GM23338 (cell line): ENCODE measurements around the gene DTD2. TPM values are rescaled to one million over a fixed set of nuclear protein-coding genes. Genes with fewer than 3 reads are reported as not detected.

Source experiments
- ATAC-seq: fragments of 200-7000 bp; cut with Tn5 transposase; 3 replicates; pipeline ENCODE4 v1.9.1; 2020
- DNase-seq: peaks from one replicate; pipeline ENCODE4 v3.0.0-alpha.2; 2015; ENCODE audit warnings: low spot score
- H2AFZ ChIP-seq: fragments of 200-600 bp; sonication (generic); 2 replicates; pipeline ENCODE4 v1.8.0; 2016; ENCODE audit warnings: antibody characterized with exemption, mild to moderate bottlenecking, moderate library complexity
- H3F3A ChIP-seq: fragments of 200-600 bp; sonication (generic); replicated peaks from 2 replicates; pipeline ENCODE4 v1.8.0; 2017; ENCODE audit warnings: antibody characterized with exemption, mixed run types, low read depth
- H3K27ac ChIP-seq: fragments of 200-600 bp; sonication (generic); 2 replicates; pipeline ENCODE4 v1.6.1; 2016; ENCODE audit warnings: low read depth
- H3K27me3 ChIP-seq: fragments of 200-600 bp; sonication (generic); 2 replicates; pipeline ENCODE4 v1.8.0; 2016; ENCODE audit warnings: mild to moderate bottlenecking, mixed run types, moderate library complexity; ENCODE audit not compliant: insufficient read depth
- H3K36me3 ChIP-seq: fragments of 200-600 bp; sonication (generic); 2 replicates; pipeline ENCODE4 v1.8.0; 2016; ENCODE audit warnings: mild to moderate bottlenecking; ENCODE audit not compliant: insufficient read depth
- H3K4me1 ChIP-seq: fragments of 200-600 bp; sonication (generic); 2 replicates; pipeline ENCODE4 v1.8.0; 2016; ENCODE audit warnings: mild to moderate bottlenecking, moderate library complexity; ENCODE audit not compliant: insufficient read depth
- H3K4me2 ChIP-seq: fragments of 200-600 bp; sonication (generic); 2 replicates; pipeline ENCODE4 v1.7.1; 2017; ENCODE audit warnings: mixed run types
- H3K4me3 ChIP-seq: fragments of 200-600 bp; sonication (generic); 2 replicates; pipeline ENCODE4 v1.6.1; 2016; ENCODE audit warnings: mixed run types
- H3K79me2 ChIP-seq: fragments of 200-600 bp; sonication (generic); replicated peaks from 2 replicates; pipeline ENCODE4 v1.8.0; 2017; ENCODE audit warnings: mild to moderate bottlenecking; ENCODE audit not compliant: insufficient read depth
- H3K9me2 ChIP-seq: fragments of 200-600 bp; sonication (generic); 2 replicates; pipeline ENCODE4 v1.8.0; 2017; ENCODE audit not compliant: insufficient read depth
- H4K20me1 ChIP-seq: fragments of 200-600 bp; sonication (generic); replicated peaks from 2 replicates; pipeline ENCODE4 v1.8.0; 2017; ENCODE audit warnings: mild to moderate bottlenecking; ENCODE audit not compliant: insufficient read depth
- H3K27ac Mint-ChIP-seq: 2 replicates; pipeline ENCODE4 v1.8.0; 2020; ENCODE audit warnings: inconsistent platforms, mild to moderate bottlenecking, moderate library complexity, mixed read lengths
- H3K27me3 Mint-ChIP-seq: 3 replicates; pipeline ENCODE4 v1.8.0; 2022; ENCODE audit warnings: low read depth, mild to moderate bottlenecking, moderate library complexity, mixed read lengths, inconsistent platforms; ENCODE audit not compliant: insufficient read depth, poor library complexity
- H3K36me3 Mint-ChIP-seq: 3 replicates; pipeline ENCODE4 v1.8.0; 2021; ENCODE audit warnings: low read depth, mild to moderate bottlenecking, inconsistent platforms, moderate library complexity, mixed read lengths
- H3K4me1 Mint-ChIP-seq: 3 replicates; pipeline ENCODE4 v1.8.0; 2020; ENCODE audit warnings: mild to moderate bottlenecking, inconsistent platforms, mixed read lengths
- H3K4me3 Mint-ChIP-seq: 3 replicates; pipeline ENCODE4 v1.8.0; 2021; ENCODE audit warnings: moderate library complexity, mild to moderate bottlenecking, inconsistent platforms, mixed read lengths
- H3K9me3 Mint-ChIP-seq: 3 replicates; pipeline ENCODE4 v1.8.0; 2020; ENCODE audit warnings: moderate library complexity, mild to moderate bottlenecking, inconsistent platforms, mixed read lengths
- CREB1 ChIP-seq: fragments of 250-450 bp; sonication (Bioruptor Pico); IDR thresholded peaks from 2 replicates; pipeline ENCODE4 v1.5.0; 2020; ENCODE audit warnings: low read depth, mild to moderate bottlenecking, moderate library complexity
- EZH2 ChIP-seq: fragments of 200-600 bp; sonication (generic); IDR thresholded peaks from one replicate; pipeline ENCODE4 v1.8.0; 2017; ENCODE audit warnings: antibody characterized with exemption, mild to moderate bottlenecking, low read depth; ENCODE audit not compliant: unreplicated experiment
- EZH2phosphoT487 ChIP-seq: fragments of 200-600 bp; sonication (generic); IDR thresholded peaks from one replicate; pipeline ENCODE4 v1.8.1; 2018; ENCODE audit warnings: antibody characterized with exemption; ENCODE audit not compliant: unreplicated experiment
- JUNB ChIP-seq: IDR thresholded peaks from one replicate; pipeline ENCODE4 v1.6.1; 2016; ENCODE audit warnings: antibody characterized with exemption; ENCODE audit not compliant: unreplicated experiment
- NANOG ChIP-seq: IDR thresholded peaks from 2 replicates; pipeline ENCODE4 v1.6.1; 2016; ENCODE audit warnings: antibody characterized with exemption, borderline replicate concordance
- POLR2AphosphoS5 ChIP-seq: IDR thresholded peaks from 2 replicates; pipeline ENCODE4 v1.6.1; 2016; ENCODE audit warnings: antibody characterized with exemption, low read depth
- ZNF331 ChIP-seq: fragments of 250-450 bp; sonication (Bioruptor Pico); IDR thresholded peaks from 2 replicates; pipeline ENCODE4 v1.5.0; 2020; ENCODE audit warnings: low read depth, mild to moderate bottlenecking, moderate library complexity
- polyA plus RNA-seq: library from polyadenylated mRNA; unstranded; fragments of >200 nt; fragmentation: Nextera tagmentation; extraction: Ambion mirVana; gene quantifications from 2 replicates; pipeline ENCODE4 v1.2.1, GENCODE V29; 2016
- total RNA-seq: library from RNA; depleted of rRNA; stranded (reverse); fragments of >200 nt; shearing (Covaris generic); gene quantifications from 2 replicates; pipeline ENCODE4 v1.2.3, GENCODE V29; 2014
- TF ChIP-seq, protein P1 (sequence below): IDR thresholded peaks from 2 replicates; pipeline ENCODE4 v1.6.1; 2016; ENCODE audit warnings: antibody characterized with exemption
- TF ChIP-seq, protein P2 (sequence below): fragments of 250-450 bp; sonication (Bioruptor Pico); IDR thresholded peaks from 2 replicates; pipeline ENCODE4 v1.5.0; 2020; ENCODE audit warnings: mild to moderate bottlenecking, moderate library complexity
- TF ChIP-seq, protein P3 (sequence below): IDR thresholded peaks from one replicate; pipeline ENCODE4 v1.6.1; 2018; ENCODE audit warnings: antibody characterized with exemption; ENCODE audit not compliant: unreplicated experiment
- TF ChIP-seq, protein P4 (sequence below), 2 experiments: fragments of 200-600 bp in 1 of 2; sonication (generic) in 1 of 2; conservative IDR thresholded peaks; 2 replicates each; pipeline versions ENCODE4 v1.5.1 to v1.6.1; 2016 to 2017; ENCODE audit warnings: antibody characterized with exemption in 2 of 2, low read depth in 2 of 2, mild to moderate bottlenecking in 2 of 2, moderate library complexity in 1 of 2

The DTD2 gene
- total and polyA plus RNA-seq, 2 experiments from 2014 or later, result 6.3 to 37.5 TPM

DNA sequence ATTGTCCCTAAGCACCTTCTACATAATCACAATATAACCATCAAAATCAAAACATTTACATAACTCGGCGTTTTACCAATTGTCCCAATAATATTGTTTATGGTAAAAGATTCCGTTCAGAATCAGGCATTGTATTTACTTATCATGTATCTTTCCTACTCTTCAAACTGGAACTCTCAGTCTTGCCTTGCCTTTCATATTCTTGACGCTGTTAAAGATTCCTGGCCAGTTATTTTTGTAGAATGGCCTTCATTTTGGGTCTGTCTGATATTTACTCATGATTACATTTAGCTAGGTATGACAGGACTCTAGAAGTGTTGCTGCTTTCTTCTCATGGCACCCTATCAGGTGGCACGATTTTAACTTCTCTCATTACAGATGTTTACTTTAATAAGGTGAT, 36.1 kb downstream of the DTD2 start:
- Histone ChIP-seq H3K27me3 (no peaks in the 10 kb centered on the region), H3K4me1 (0 out of 2 replicates have a peak, but pooled peaks cover 14% of the 10 kb centered on the region), H3K36me3 (no peaks in the 10 kb centered on the region), H3F3A (no peaks in the 10 kb centered on the region), H2AFZ (peak overlapping the region; percentile 95; the same call in 1 of the 2 replicates), H3K9me2 (no peaks in the 10 kb centered on the region), H3K79me2 (peaks cover 32% of the 10 kb centered on the region), H3K27ac (no peak overlapping the region), H3K4me2 (no peak overlapping the region), H4K20me1 (no peaks in the 10 kb centered on the region), H3K4me3 (no peak overlapping the region)
- no peak for DNase-seq
- peak overlapping the region; percentile 93 for H3K4me3 Mint-ChIP-seq
- peak overlapping the region; percentile 95; the same call in 1 of the 2 replicates for H3K27ac Mint-ChIP-seq
- no peak for ATAC-seq
- H3K36me3 Mint-ChIP-seq, result no peaks in the 10 kb centered on the region
- TF ChIP-seq ZNF331 (CRISPR knock-in tag) (no peak), POLR2AphosphoS5 (no peak), EZH2phosphoT487 (no peak), CREB1 (no peak), JUNB (no peak), NANOG (no peak), EZH2 (no peak)
- TF ChIP-seq, protein P1, sequence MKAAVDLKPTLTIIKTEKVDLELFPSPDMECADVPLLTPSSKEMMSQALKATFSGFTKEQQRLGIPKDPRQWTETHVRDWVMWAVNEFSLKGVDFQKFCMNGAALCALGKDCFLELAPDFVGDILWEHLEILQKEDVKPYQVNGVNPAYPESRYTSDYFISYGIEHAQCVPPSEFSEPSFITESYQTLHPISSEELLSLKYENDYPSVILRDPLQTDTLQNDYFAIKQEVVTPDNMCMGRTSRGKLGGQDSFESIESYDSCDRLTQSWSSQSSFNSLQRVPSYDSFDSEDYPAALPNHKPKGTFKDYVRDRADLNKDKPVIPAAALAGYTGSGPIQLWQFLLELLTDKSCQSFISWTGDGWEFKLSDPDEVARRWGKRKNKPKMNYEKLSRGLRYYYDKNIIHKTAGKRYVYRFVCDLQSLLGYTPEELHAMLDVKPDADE, result no peak
- TF ChIP-seq, protein P2, sequence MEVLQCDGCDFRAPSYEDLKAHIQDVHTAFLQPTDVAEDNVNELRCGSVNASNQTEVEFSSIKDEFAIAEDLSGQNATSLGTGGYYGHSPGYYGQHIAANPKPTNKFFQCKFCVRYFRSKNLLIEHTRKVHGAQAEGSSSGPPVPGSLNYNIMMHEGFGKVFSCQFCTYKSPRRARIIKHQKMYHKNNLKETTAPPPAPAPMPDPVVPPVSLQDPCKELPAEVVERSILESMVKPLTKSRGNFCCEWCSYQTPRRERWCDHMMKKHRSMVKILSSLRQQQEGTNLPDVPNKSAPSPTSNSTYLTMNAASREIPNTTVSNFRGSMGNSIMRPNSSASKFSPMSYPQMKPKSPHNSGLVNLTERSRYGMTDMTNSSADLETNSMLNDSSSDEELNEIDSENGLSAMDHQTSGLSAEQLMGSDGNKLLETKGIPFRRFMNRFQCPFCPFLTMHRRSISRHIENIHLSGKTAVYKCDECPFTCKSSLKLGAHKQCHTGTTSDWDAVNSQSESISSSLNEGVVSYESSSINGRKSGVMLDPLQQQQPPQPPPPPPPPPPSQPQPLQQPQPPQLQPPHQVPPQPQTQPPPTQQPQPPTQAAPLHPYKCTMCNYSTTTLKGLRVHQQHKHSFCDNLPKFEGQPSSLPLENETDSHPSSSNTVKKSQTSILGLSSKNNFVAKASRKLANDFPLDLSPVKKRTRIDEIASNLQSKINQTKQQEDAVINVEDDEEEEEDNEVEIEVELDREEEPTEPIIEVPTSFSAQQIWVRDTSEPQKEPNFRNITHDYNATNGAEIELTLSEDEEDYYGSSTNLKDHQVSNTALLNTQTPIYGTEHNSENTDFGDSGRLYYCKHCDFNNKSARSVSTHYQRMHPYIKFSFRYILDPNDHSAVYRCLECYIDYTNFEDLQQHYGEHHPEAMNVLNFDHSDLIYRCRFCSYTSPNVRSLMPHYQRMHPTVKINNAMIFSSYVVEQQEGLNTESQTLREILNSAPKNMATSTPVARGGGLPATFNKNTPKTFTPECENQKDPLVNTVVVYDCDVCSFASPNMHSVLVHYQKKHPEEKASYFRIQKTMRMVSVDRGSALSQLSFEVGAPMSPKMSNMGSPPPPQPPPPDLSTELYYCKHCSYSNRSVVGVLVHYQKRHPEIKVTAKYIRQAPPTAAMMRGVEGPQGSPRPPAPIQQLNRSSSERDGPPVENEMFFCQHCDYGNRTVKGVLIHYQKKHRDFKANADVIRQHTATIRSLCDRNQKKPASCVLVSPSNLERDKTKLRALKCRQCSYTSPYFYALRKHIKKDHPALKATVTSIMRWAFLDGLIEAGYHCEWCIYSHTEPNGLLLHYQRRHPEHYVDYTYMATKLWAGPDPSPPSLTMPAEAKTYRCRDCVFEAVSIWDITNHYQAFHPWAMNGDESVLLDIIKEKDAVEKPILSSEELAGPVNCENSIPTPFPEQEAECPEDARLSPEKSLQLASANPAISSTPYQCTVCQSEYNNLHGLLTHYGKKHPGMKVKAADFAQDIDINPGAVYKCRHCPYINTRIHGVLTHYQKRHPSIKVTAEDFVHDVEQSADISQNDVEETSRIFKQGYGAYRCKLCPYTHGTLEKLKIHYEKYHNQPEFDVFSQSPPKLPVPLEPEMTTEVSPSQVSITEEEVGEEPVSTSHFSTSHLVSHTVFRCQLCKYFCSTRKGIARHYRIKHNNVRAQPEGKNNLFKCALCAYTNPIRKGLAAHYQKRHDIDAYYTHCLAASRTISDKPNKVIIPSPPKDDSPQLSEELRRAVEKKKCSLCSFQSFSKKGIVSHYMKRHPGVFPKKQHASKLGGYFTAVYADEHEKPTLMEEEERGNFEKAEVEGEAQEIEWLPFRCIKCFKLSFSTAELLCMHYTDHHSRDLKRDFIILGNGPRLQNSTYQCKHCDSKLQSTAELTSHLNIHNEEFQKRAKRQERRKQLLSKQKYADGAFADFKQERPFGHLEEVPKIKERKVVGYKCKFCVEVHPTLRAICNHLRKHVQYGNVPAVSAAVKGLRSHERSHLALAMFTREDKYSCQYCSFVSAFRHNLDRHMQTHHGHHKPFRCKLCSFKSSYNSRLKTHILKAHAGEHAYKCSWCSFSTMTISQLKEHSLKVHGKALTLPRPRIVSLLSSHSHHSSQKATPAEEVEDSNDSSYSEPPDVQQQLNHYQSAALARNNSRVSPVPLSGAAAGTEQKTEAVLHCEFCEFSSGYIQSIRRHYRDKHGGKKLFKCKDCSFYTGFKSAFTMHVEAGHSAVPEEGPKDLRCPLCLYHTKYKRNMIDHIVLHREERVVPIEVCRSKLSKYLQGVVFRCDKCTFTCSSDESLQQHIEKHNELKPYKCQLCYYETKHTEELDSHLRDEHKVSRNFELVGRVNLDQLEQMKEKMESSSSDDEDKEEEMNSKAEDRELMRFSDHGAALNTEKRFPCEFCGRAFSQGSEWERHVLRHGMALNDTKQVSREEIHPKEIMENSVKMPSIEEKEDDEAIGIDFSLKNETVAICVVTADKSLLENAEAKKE (CRISPR knock-in tag), result no peak
- TF ChIP-seq, protein P3, sequence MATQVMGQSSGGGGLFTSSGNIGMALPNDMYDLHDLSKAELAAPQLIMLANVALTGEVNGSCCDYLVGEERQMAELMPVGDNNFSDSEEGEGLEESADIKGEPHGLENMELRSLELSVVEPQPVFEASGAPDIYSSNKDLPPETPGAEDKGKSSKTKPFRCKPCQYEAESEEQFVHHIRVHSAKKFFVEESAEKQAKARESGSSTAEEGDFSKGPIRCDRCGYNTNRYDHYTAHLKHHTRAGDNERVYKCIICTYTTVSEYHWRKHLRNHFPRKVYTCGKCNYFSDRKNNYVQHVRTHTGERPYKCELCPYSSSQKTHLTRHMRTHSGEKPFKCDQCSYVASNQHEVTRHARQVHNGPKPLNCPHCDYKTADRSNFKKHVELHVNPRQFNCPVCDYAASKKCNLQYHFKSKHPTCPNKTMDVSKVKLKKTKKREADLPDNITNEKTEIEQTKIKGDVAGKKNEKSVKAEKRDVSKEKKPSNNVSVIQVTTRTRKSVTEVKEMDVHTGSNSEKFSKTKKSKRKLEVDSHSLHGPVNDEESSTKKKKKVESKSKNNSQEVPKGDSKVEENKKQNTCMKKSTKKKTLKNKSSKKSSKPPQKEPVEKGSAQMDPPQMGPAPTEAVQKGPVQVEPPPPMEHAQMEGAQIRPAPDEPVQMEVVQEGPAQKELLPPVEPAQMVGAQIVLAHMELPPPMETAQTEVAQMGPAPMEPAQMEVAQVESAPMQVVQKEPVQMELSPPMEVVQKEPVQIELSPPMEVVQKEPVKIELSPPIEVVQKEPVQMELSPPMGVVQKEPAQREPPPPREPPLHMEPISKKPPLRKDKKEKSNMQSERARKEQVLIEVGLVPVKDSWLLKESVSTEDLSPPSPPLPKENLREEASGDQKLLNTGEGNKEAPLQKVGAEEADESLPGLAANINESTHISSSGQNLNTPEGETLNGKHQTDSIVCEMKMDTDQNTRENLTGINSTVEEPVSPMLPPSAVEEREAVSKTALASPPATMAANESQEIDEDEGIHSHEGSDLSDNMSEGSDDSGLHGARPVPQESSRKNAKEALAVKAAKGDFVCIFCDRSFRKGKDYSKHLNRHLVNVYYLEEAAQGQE, result no peak
- TF ChIP-seq, protein P4, sequence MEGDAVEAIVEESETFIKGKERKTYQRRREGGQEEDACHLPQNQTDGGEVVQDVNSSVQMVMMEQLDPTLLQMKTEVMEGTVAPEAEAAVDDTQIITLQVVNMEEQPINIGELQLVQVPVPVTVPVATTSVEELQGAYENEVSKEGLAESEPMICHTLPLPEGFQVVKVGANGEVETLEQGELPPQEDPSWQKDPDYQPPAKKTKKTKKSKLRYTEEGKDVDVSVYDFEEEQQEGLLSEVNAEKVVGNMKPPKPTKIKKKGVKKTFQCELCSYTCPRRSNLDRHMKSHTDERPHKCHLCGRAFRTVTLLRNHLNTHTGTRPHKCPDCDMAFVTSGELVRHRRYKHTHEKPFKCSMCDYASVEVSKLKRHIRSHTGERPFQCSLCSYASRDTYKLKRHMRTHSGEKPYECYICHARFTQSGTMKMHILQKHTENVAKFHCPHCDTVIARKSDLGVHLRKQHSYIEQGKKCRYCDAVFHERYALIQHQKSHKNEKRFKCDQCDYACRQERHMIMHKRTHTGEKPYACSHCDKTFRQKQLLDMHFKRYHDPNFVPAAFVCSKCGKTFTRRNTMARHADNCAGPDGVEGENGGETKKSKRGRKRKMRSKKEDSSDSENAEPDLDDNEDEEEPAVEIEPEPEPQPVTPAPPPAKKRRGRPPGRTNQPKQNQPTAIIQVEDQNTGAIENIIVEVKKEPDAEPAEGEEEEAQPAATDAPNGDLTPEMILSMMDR (conservative IDR thresholded peaks at IDR 0.05; ENCODE audit: low read depth in 2 of 2), result no peak
- peaks cover 16% of the 10 kb centered on the region for H3K4me1 Mint-ChIP-seq
- H3K9me3 Mint-ChIP-seq, result no peaks in the 10 kb centered on the region
- H3K27me3 Mint-ChIP-seq, result peaks cover 2% of the 10 kb centered on the region
